Loucy (cell line): ENCODE results near the gene WDR5B.

Experiments
- EZH2phosphoT487 ChIP-seq: fragments of 200-600 bp; IDR thresholded peaks from 2 replicates; pipeline ENCODE4 v1.6.1; 2018; ENCODE audit warnings: antibody characterized with exemption, mild to moderate bottlenecking, moderate library complexity, borderline replicate concordance
- TF ChIP-seq, protein P1 (sequence below): fragments of 200-600 bp; sonication (generic); conservative IDR thresholded peaks from 2 replicates; pipeline ENCODE4 v1.5.1; 2014; ENCODE audit warnings: mild to moderate bottlenecking, antibody characterized with exemption, low read length

GRCh38 chr3:122374034-122374433 lies 41.8 kb downstream of the WDR5B start:
- TF ChIP-seq, protein P1, sequence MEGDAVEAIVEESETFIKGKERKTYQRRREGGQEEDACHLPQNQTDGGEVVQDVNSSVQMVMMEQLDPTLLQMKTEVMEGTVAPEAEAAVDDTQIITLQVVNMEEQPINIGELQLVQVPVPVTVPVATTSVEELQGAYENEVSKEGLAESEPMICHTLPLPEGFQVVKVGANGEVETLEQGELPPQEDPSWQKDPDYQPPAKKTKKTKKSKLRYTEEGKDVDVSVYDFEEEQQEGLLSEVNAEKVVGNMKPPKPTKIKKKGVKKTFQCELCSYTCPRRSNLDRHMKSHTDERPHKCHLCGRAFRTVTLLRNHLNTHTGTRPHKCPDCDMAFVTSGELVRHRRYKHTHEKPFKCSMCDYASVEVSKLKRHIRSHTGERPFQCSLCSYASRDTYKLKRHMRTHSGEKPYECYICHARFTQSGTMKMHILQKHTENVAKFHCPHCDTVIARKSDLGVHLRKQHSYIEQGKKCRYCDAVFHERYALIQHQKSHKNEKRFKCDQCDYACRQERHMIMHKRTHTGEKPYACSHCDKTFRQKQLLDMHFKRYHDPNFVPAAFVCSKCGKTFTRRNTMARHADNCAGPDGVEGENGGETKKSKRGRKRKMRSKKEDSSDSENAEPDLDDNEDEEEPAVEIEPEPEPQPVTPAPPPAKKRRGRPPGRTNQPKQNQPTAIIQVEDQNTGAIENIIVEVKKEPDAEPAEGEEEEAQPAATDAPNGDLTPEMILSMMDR, result no peak
- no peak for TF ChIP-seq EZH2phosphoT487
